ENCODE measurements around the gene GNPNAT1.

- TF ChIP-seq, protein P1, sequence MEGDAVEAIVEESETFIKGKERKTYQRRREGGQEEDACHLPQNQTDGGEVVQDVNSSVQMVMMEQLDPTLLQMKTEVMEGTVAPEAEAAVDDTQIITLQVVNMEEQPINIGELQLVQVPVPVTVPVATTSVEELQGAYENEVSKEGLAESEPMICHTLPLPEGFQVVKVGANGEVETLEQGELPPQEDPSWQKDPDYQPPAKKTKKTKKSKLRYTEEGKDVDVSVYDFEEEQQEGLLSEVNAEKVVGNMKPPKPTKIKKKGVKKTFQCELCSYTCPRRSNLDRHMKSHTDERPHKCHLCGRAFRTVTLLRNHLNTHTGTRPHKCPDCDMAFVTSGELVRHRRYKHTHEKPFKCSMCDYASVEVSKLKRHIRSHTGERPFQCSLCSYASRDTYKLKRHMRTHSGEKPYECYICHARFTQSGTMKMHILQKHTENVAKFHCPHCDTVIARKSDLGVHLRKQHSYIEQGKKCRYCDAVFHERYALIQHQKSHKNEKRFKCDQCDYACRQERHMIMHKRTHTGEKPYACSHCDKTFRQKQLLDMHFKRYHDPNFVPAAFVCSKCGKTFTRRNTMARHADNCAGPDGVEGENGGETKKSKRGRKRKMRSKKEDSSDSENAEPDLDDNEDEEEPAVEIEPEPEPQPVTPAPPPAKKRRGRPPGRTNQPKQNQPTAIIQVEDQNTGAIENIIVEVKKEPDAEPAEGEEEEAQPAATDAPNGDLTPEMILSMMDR (IDR thresholded peaks at IDR 0.05): no peak
- TF ChIP-seq EZH2 (IDR thresholded peaks at IDR 0.05; ENCODE audit: borderline replicate concordance, insufficient read depth, low read depth, low read length, poor library complexity, severe bottlenecking): no peak
Measured at GRCh38 chr14:52755607-52756316, 35.6 kb downstream of the GNPNAT1 start.

Measured in B cell (primary cell).